Measurements from ENCODE around the gene FSD2.

The FSD2 gene, protein sequence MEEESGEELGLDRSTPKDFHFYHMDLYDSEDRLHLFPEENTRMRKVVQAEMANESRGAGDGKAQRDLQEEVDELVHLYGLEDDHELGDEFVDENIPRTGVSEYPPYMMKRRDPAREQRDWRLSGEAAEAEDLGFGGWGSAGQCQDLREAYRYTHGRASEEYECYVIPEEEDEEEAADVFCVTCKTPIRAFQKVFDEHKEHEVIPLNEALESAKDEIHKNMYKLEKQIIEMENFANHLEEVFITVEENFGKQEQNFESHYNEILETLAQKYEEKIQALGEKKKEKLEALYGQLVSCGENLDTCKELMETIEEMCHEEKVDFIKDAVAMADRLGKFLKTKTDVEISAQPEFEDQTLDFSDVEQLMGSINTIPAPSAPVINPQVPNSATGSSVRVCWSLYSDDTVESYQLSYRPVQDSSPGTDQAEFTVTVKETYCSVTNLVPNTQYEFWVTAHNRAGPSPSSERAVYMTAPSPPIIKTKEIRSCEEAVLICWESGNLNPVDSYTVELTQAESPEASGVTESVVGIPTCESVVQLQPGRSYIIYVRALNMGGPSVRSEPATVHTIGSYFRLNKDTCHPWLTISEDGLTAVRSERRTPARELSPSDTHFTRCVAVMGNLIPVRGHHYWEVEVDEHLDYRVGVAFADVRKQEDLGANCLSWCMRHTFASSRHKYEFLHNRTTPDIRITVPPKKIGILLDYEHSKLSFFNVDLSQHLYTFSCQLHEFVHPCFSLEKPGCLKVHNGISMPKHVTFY

DNA sequence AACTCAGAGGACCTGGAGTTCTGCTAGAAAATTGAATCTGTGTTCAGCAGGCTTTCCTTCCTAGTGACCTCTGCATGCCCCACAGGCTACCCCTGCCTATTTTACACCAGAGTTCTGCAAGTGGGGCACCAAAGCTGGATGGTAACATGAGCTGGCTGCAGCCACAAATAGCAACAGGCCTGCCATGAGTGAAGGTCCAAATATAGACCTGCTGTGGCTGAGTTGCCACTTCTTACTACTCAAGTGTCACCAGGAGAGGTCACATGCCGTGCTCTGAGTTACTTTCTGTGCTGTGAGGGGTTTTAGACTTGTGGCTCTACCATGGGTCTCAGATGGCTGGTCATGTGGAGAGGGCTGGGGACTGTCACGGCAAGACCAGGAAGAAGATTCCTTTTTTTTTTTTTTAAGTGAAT is at the start of gene FSD2:
TSS of gene FSD2 (minus strand) at position 76 of the 413 bp plus-strand sequence. CDS start 18,679 bp downstream, outside the sequence.
- DNase-seq = no peak

GRCh38 chr15:82854554-82854953 is 48.7 kb upstream of the FSD2 start:
- no peak for DNase-seq

- DNase-seq = no peak
Measured at GRCh38 chr15:82852941-82853561, 47.2 kb upstream of the FSD2 start.

GRCh38 chr15:82851981-82852511 is 46.2 kb upstream of the FSD2 start:
- DNase-seq = no peak

DNA sequence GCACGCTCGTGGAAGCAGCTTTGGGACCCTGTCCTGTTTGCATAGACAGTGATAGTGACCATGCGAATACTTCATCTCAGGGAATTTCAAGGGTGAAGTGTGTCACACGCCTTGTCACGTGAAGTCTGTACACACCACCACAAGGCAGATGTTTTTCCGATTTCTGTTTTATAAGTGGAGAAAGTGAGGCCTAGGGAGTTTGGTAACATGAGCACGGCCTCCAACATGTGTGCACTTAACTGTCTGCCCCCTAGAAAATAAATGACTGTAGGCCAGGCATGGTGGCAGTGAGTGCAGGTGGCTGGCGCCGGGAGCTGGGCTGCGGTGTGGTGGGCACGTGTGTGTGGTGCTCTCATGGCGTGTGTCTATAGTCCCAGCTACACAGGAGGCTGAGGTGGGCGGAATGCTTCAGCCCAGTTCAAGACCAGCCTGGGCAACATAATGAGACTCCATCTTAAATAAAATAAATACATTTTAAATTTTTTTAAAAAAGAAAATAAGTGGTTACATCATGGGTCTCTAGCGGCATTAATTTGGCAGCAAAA is 45.5 kb upstream of the FSD2 start:
- no peak for DNase-seq

GRCh38 chr15:82850731-82851130 is 44.9 kb upstream of the FSD2 start:
- DNase-seq = no peak

DNA sequence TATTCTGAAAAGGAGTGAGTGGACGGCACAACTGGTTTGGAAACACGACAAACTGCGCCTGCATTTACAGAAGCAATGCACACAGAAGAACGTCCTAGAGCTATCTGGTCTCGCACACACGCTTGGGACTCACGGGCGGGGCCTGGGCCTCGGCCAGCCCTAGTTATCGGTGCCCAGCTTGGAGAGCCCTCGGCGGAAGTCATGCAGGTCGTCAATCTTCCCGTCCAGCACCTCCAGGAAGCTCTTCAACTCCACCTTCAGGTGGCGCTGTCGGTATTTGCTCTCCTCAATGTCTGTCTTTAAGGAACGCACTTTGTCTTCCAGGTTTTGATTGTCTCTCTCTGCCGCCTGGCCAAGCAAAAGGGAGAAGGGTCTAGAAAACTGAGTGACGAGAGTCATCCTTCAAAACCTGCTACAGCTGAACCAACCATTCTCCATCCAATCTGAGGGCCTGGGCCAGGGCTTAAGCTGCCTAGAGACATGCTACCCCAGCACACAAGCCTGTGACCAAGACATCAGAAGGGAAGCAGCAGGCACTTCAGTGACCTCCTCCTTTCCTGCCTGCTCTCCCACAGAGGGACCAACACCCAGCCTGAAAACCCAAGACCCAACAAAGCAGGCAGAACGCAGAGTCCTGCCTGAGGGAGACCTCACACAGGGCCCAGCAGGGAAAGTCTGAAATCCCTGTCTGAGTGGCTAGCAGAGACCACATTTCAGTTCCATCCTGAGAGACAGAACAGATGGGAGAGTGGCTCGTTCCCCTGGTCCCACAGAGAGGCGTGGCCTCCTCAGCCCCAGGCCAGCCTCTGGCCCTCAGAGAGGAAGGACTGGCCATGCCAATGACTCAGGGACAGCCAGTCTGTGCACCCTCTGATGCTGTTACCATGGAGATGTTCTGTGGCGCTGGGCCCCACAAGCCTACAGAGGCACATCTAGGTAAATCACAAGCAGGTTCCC is 44.0 kb upstream of the FSD2 start:
- peak in 1 of 2 experiments; percentile 14 for DNase-seq

- DNase-seq = no peak
Measured at GRCh38 chr15:82848241-82848993, 42.5 kb upstream of the FSD2 start.

GRCh38 chr15:82847703-82848102 is 41.8 kb upstream of the FSD2 start:
- no peak for DNase-seq

- DNase-seq = no peak
Measured at GRCh38 chr15:82846621-82847020, 40.8 kb upstream of the FSD2 start.

- no peak for DNase-seq
Measured at GRCh38 chr15:82845686-82846085, 39.8 kb upstream of the FSD2 start.

- DNase-seq = no peak
Measured at GRCh38 chr15:82843566-82843965, 37.7 kb upstream of the FSD2 start.

- no peak for DNase-seq
Measured at GRCh38 chr15:82840166-82840565, 34.3 kb upstream of the FSD2 start.

- DNase-seq = no peak
Measured at GRCh38 chr15:82839136-82839535, 33.3 kb upstream of the FSD2 start.

DNA sequence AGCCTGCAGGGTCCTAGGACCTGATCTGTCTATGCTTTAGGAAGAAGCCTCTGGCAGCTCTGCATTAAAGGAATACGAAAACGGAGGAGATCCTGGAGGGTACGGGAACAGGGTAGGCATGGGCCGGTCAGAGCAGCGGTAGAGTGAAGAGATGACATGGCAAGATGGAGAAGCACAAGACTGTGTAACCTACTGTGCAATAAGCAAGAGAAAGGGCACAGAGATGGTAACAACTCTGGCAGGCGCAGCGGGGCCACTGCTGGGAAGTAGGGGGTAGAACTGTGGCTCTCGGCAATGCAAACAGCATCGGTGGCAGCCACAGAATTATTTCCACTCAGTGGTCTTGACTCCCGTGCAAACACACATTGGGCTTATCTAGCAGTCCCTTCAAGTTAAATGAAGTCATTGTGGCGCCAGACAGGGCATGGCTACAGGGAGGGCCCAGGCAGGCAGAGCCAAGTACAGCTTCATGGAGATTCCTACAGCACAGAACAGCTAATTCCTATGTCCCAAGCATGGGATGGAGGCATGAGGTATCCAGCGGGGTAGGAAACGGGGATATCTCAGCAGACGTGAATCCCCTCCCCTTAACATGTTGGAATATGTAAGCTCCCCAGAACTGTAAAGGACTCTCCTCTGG is 32.3 kb upstream of the FSD2 start:
- no peak for DNase-seq

GRCh38 chr15:82835391-82835917 is 29.6 kb upstream of the FSD2 start:
- no peak for DNase-seq

DNA sequence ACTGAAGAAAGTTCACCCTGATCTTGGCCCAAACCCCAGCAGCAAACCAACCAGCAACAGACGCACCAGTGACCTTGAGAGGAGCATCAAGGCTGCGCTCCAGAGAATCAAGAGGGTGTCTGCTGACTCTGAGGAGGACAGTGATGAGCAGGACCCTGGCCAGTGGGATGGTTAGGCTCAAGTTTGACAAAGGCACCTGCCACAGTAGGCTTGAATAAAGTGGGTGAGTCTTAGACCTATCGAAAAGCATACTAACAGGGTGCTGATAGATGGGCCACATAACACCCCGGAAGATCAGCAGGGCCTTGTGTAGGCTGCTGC is 27.5 kb upstream of the FSD2 start:
- DNase-seq = no peak

DNA sequence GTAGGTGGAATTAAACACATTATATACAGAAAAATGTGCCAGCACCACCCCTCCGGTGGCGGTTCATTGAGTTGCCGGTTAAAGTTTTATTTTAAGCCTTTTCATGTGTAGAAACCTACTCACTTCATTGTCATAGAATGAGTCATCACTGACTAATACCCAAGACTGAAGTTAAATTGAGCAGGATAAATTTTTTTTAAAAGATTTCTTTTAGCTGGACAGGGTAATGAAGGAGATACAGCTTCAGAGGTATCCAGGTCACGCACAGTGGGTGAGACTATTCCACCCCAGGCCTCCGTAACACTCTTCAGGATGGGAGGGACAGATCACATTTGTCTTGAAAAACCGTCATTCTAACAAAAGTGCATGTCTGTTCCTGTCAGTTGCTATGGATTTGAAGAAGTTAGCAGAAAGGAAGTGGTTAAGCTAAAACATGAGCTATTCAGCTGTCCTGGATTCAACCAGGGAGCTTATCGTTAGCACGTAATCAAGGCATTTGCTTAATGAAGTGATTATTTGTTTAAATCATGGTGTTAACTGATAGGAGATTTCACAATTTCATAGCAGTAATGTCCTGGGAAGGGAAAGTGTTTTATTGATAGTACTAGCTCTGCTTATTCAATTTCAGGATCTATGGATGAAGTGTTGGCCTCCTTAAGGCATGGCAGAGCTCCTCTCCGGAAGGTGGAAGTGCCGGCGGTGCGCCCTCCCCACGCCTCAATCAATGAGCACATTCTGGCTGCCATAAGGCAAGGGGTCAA is 26.9 kb upstream of the FSD2 start:
- DNase-seq = peak; percentile 83 to 94

DNA sequence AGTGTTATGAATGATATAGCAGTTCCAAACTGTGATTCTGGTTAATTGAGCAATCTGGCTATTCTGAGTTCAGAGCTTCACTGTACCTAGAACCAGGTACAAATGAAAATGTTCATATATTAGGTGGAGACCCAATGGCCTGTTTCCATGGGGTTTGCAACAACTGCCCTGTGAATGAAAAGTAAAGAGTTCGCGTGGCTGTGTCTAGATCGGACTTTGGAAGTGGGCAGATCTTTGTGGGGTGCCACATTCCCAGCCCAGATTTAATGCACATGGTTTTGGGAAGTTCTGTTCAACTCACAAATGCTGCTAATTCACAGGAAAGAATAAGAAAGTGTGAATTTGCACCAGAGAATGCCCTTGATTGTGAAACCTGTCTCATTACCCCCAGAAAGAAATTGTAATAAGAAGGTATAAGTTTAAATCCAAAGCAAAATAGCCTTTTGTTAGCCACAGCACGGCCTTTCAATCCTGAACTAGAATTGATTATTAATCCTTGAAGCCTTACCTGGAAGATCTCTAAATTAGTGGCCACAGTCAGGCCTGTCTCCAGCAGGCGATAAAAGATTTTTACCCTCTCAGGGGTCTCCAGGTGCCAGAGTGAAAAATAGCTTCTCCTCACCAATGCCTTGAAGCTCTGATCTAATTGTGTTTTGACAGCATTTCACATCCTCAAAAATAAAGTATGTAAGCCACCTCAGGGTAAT is 26.2 kb upstream of the FSD2 start:
- no peak for DNase-seq
